HepG2 (cell line): ENCODE measurements around the gene PEX13. TPM values are rescaled to one million over a fixed set of nuclear protein-coding genes. Genes with fewer than 3 reads are reported as not detected.
"Not testable (repeated sequence)": the region's sequence is repeated elsewhere in the genome, so short reads cannot be mapped to it uniquely, and the experiment has no call there.

Experiments used
- ATAC-seq: fragments of 200-7000 bp; cut with Tn5 transposase; 3 replicates; pipeline ENCODE4 v1.9.1; 2020; ENCODE audit warnings: mild to moderate bottlenecking, moderate library complexity
- BruUV-seq: library from RNA; stranded (reverse); fragments of 400-500 nt; replicated peaks from 2 replicates; lab custom pipeline; 2021; lab: Mats Ljungman, UMichigan
- CTCF ChIA-PET: fragments of 300-600 bp; formaldehyde crosslinking; extraction: SDS; loops from one replicate; lab custom pipeline; 2021; ENCODE audit warnings: low total read pairs, inconsistent platforms, low intra/inter-chr PET ratio; lab: Yijun Ruan, JAX
- POLR2A ChIA-PET: fragments of 350-600 bp; sonication (Branson Sonifier 250); formaldehyde crosslinking; loops from one replicate; lab custom pipeline; 2020; ENCODE audit warnings: antibody characterized with exemption, inconsistent platforms; lab: Yijun Ruan, JAX
- DNase-seq: peaks from one replicate; pipeline ENCODE4 v3.0.0-alpha.2; 2015; ENCODE audit warnings: low spot score
- FAIRE-seq: peaks from 3 replicates; lab custom pipeline; 2011; peaks lifted over from hg19 to GRCh38; lab: Jason Lieb, UNC
- H2AFZ ChIP-seq: one replicate; pipeline ENCODE4 v1.6.1; 2011; ENCODE audit warnings: low read length, inconsistent platforms
- H3K27ac ChIP-seq: fragments of 300-600 bp; 3 replicates; pipeline ENCODE4 v1.8.0; 2011; ENCODE audit warnings: mixed run types, mild to moderate bottlenecking, mixed read lengths, low read length, inconsistent platforms; ENCODE audit not compliant: insufficient read depth; ENCODE audit errors: extremely low read length
- H3K27me3 ChIP-seq, 2 experiments: fragments of 200-600 bp in 1 of 2; 2 replicates in 1 of 2; 3 replicates in 1 of 2; pipeline versions ENCODE4 v1.6.0 to v1.8.0; 2011; ENCODE audit warnings: low read length in 2 of 2, mild to moderate bottlenecking in 2 of 2, moderate library complexity in 2 of 2, inconsistent platforms in 1 of 2; ENCODE audit not compliant: insufficient read depth in 2 of 2, control insufficient read depth in 1 of 2
- H3K36me3 ChIP-seq, 2 experiments: fragments of 200-600 bp in 1 of 2; replicated peaks in 1 of 2; 2 replicates in 1 of 2; 3 replicates in 1 of 2; pipeline versions ENCODE4 v1.5.1 to v1.8.0; 2011; ENCODE audit warnings: low read length in 2 of 2, inconsistent platforms in 1 of 2; ENCODE audit not compliant: insufficient read depth in 2 of 2, control insufficient read depth in 1 of 2
- H3K4me1 ChIP-seq: 2 replicates; pipeline ENCODE4 v1.5.1; 2012; ENCODE audit warnings: low read length, inconsistent platforms; ENCODE audit not compliant: insufficient read depth
- H3K4me2 ChIP-seq: 2 replicates; pipeline ENCODE4 v1.6.0; 2011; ENCODE audit warnings: low read depth, low read length, inconsistent platforms
- H3K4me3 ChIP-seq, 3 experiments: fragments of 200-600 bp in 1 of 3; sonication (generic), shearing (Covaris generic) in 1 of 3; replicated peaks in 1 of 3; 2 replicates each; pipeline ENCODE4 v1.5.1; 2011 to 2016; ENCODE audit warnings: low read length in 3 of 3, inconsistent platforms in 2 of 3, low read depth in 2 of 3, mild to moderate bottlenecking in 2 of 3, control low read depth in 1 of 3, mixed read lengths in 1 of 3; ENCODE audit not compliant: insufficient read depth in 1 of 3
- H3K79me2 ChIP-seq: one replicate; pipeline ENCODE4 v1.6.1; 2011; ENCODE audit warnings: low read length, inconsistent platforms; ENCODE audit not compliant: insufficient read depth
- H3K9ac ChIP-seq: 2 replicates; pipeline ENCODE4 v1.6.0; 2011; ENCODE audit warnings: mild to moderate bottlenecking, low read depth, low read length, inconsistent platforms; ENCODE audit not compliant: insufficient read depth
- H3K9me3 ChIP-seq: 2 replicates; pipeline ENCODE4 v1.5.1; 2012; ENCODE audit warnings: mild to moderate bottlenecking, low read length
- H4K20me1 ChIP-seq: 2 replicates; pipeline ENCODE4 v1.6.0; 2011; ENCODE audit warnings: inconsistent platforms, mild to moderate bottlenecking, low read length, moderate library complexity; ENCODE audit not compliant: insufficient read depth
- ATF7 ChIP-seq, 2 experiments: fragments of 450-650 bp in 1 of 2; sonication (generic) in 1 of 2; formaldehyde crosslinking in 1 of 2; IDR thresholded peaks; 2 replicates each; pipeline versions ENCODE4 v1.4.0 to v1.6.1; 2016 to 2020; ENCODE audit warnings: antibody characterized with exemption in 1 of 2, mild to moderate bottlenecking in 1 of 2, missing genetic modification reagents in 1 of 2
- KLF16 ChIP-seq, 2 experiments: sonication (generic) in 1 of 2; formaldehyde crosslinking in 1 of 2; IDR thresholded peaks; 2 replicates each; pipeline versions ENCODE4 v1.6.1 to v1.8.0; 2016 to 2023; ENCODE audit warnings: missing genetic modification reagents in 2 of 2, missing compliant biosample characterization in 1 of 2
- SP5 ChIP-seq: IDR thresholded peaks from 2 replicates; pipeline ENCODE4 v1.6.1; 2016; ENCODE audit warnings: low read depth, borderline replicate concordance
- ZNF232 ChIP-seq: sonication (generic); formaldehyde crosslinking; IDR thresholded peaks from 2 replicates; pipeline ENCODE4 v1.4.0; 2020; ENCODE audit warnings: missing genetic modification reagents, borderline replicate concordance
- ZNF629 ChIP-seq: sonication (generic); formaldehyde crosslinking; conservative IDR thresholded peaks from 2 replicates; pipeline ENCODE4 v1.5.0; 2020; ENCODE audit warnings: missing genetic modification reagents
- WGBS: methylation state at CpG from one replicate; pipeline ENCODE4 v1.1.6; 2017; ENCODE audit warnings: low lambda C conversion rate; 5-methylcytosine and 5-hydroxymethylcytosine counted together
- in situ Hi-C: cut with HindIII; loops from 2 replicates; pipeline ENCODE4 v1.10.0; 2017; ENCODE audit warnings: low pct_unique_long_range_greater_than_20kb; ENCODE audit not compliant: extremely low pct_ligation_motif_present
- intact Hi-C: fragments of 100-400 bp; cut with micrococcal nuclease; formaldehyde crosslinking; loops from one replicate; pipeline ENCODE4 v1.10.0; 2022; ENCODE audit not compliant: unreplicated experiment
- polyA plus RNA-seq, 8 experiments: library from polyadenylated mRNA; depleted of rRNA in 3 of 8; stranded (reverse) in 7 of 8; unstranded in 1 of 8; fragments of >200 nt; fragmentation: Illumina TruSeq in 4 of 8; extraction: Trizol in 4 of 8; gene quantifications; 2 replicates each; pipeline versions ENCODE4 v1.2.1 to v1.2.3, GENCODE V29; 2011 to 2016; ENCODE audit warnings: low read depth in 4 of 8, missing spikeins in 1 of 8, mixed read lengths in 1 of 8; ENCODE audit not compliant: insufficient read depth in 1 of 8
- total RNA-seq, 5 experiments: library from RNA; depleted of rRNA; stranded (reverse); fragments of >200 nt; fragmentation: Illumina TruSeq; extraction: Trizol; gene quantifications; 2 replicates each; pipeline ENCODE4 v1.2.3, GENCODE V29; 2016; ENCODE audit warnings: low read depth in 1 of 5

The PEX13 gene
- total and polyA plus RNA-seq, 2 of the 13 experiments (the other 11 are each of a cell fraction or from before 2014, with no cell fraction given) = 47.9 to 75.9 TPM

- H3K9ac ChIP-seq = no peak overlapping the region
- H3K4me3 ChIP-seq = no peak overlapping the region
- BruUV-seq = no TSS peak
- H3K4me1 ChIP-seq = no peaks in the 10 kb centered on the region
- H3K4me2 ChIP-seq = no peak overlapping the region
- TF ChIP-seq ATF7 (IDR thresholded peaks at IDR 0.05) (no peak), ATF7 (CRISPR knock-in tag; IDR thresholded peaks at IDR 0.05) (no peak), ZNF629 (CRISPR knock-in tag) (no peak), KLF16 (CRISPR knock-in tag; IDR thresholded peaks at IDR 0.05) (no peak), SP5 (CRISPR knock-in tag) (no peak), ZNF232 (no peak)
- intact Hi-C loops = no loop called here
- ChIA-PET CTCF (no interaction called here), POLR2A (interaction anchor here (0.6 kb wide), 1 partner anchor 121 kb away, joined by 3 read pairs; no protein-coding TSS in a partner anchor)
- FAIRE-seq (no peak), ATAC-seq (no peak), DNase-seq (no peak)
- H3K36me3 ChIP-seq = peaks cover 13 to 51% of the 10 kb centered on the region in 2 experiments
- peaks cover 9% of the 10 kb centered on the region for H3K9me3 ChIP-seq
- H3K79me2 ChIP-seq = no peaks in the 10 kb centered on the region
- no peaks in the 10 kb centered on the region for H4K20me1 ChIP-seq
- WGBS = 95% methylated on average over 2 of the region's 2 CpGs
- in situ Hi-C loops = no loop called here
- H3K27me3 ChIP-seq = no peaks in the 10 kb centered on the region
- no peak overlapping the region for H3K27ac ChIP-seq
- no peak overlapping the region for H2AFZ ChIP-seq
Observed at GRCh38 chr2:60987041-60987440, 30.5 kb upstream of the PEX13 start.

- FAIRE-seq, H3K9ac ChIP-seq, POLR2A ChIA-PET, H4K20me1 ChIP-seq, ATAC-seq, intact Hi-C loops, H3K27me3 ChIP-seq, H3K4me3 ChIP-seq, H3K27ac ChIP-seq, in situ Hi-C loops, BruUV-seq, DNase-seq, H3K79me2 ChIP-seq, H3K4me2 ChIP-seq, H3K4me1 ChIP-seq, H2AFZ ChIP-seq, CTCF ChIA-PET: not testable (repeated sequence)
- H3K36me3 ChIP-seq = peaks cover 13 to 57% of the 10 kb centered on the region in 2 experiments
- WGBS = 98% methylated on average over 8 of the region's 8 CpGs
- peaks cover 15% of the 10 kb centered on the region for H3K9me3 ChIP-seq
Observed at GRCh38 chr2:60987656-60988055, 29.9 kb upstream of the PEX13 start.
